Testis (tissue), 3 donors: ENCODE results near the gene EGFR. TPM values are rescaled to one million over a fixed set of nuclear protein-coding genes. Genes with fewer than 3 reads are reported as not detected.

ENCODE experiments used
- DNase-seq: peaks from one replicate; pipeline ENCODE4 v3.0.0-alpha.2; 2019
- H3K27ac ChIP-seq, 2 donors: fragments of 200-600 bp; sonication (generic); one replicate each; pipeline ENCODE4 v1.5.1; 2019
- H3K27me3 ChIP-seq: fragments of 200-600 bp; sonication (generic); one replicate; pipeline ENCODE4 v1.5.1; 2019
- H3K36me3 ChIP-seq: fragments of 200-600 bp; sonication (generic); one replicate; pipeline ENCODE4 v1.5.1; 2017; ENCODE audit warnings: low read depth; ENCODE audit errors: missing control alignments
- H3K4me1 ChIP-seq: fragments of 200-600 bp; sonication (generic); one replicate; pipeline ENCODE4 v1.5.1; 2019
- H3K4me3 ChIP-seq, 2 donors: fragments of 200-600 bp; sonication (generic); one replicate each; pipeline ENCODE4 v1.5.1; 2017 to 2019
- H3K9me3 ChIP-seq: fragments of 200-600 bp; sonication (generic); one replicate; pipeline ENCODE4 v1.5.1; 2017
- POLR2A ChIP-seq: fragments of 450-650 bp; IDR thresholded peaks from one replicate; pipeline ENCODE4 v1.6.1; 2017; ENCODE audit warnings: antibody characterized with exemption, mild to moderate bottlenecking, moderate library complexity
- WGBS, 2 donors: methylation state at CpG; one replicate each; pipeline ENCODE4 v1.1.5; 2018; 5-methylcytosine and 5-hydroxymethylcytosine counted together
- intact Hi-C: fragments of 100-400 bp; cut with DNase I; formaldehyde crosslinking; loops from one replicate; pipeline ENCODE4 v1.15.1; 2023; ENCODE audit warnings: low total_unique reads
- polyA plus RNA-seq: library from polyadenylated mRNA; stranded (reverse); fragments of 350-450 nt; fragmentation: Illumina TruSeq; extraction: RNeasy Lipid Tissue Mini Kit (QIAGEN cat#74804); gene quantifications from one replicate; pipeline ENCODE4 v1.2.3, GENCODE V29; 2014; ENCODE audit warnings: low read depth, low replicate concordance; ENCODE audit not compliant: insufficient read depth
- total RNA-seq, 2 donors: library from RNA; depleted of rRNA; stranded (reverse); fragments of >200 nt; gene quantifications; one replicate each; pipeline ENCODE4 v1.2.3, GENCODE V29; 2016
- TF ChIP-seq, protein P1 (sequence below), 3 experiments: fragments of 450-650 bp in 2 of 3; fragments of 200-600 bp in 1 of 3; sonication (generic) in 1 of 3; IDR thresholded peaks; one replicate each; pipeline ENCODE4 v1.5.1; 2016 to 2019; ENCODE audit warnings: antibody characterized with exemption in 3 of 3, mild to moderate bottlenecking in 2 of 3, moderate library complexity in 1 of 3

Gene EGFR
- total and polyA plus RNA-seq, 3 donors from 2014 or later: 11.0 to 45.0 (median 18.2) TPM

DNA sequence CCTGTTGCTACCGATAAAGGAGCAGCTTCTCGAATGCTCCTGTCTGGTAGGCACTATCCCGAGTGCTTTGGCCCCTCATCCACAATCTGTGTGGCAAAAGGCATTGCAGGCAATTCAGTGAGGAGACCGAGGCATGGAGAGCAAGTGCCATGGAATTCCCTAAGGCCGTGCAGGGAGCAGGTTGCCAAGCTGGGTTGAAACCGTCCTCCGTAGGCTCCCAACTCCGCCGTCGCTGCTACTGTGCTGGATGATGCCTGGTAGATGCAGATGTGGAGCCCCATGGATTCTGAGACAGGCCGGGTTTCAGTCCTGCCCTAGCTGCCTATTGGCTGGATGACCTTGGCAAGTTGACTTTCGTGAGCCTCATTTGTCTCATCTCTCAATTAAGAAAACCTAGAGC lies 85.3 kb downstream of the EGFR start:
- no peak overlapping the region for H3K27ac ChIP-seq
- 93 to 97% methylated on average over 10 to 12 of the region's 12 CpGs for WGBS, 2 donors
- H3K4me1 ChIP-seq: peaks cover 37% of the 10 kb centered on the region
- no peaks in the 10 kb centered on the region for H3K9me3 ChIP-seq
- H3K4me3 ChIP-seq: no peak overlapping the region
- intact Hi-C loops: no loop called here
- no peaks in the 10 kb centered on the region for H3K36me3 ChIP-seq
- no peaks in the 10 kb centered on the region for H3K27me3 ChIP-seq
- TF ChIP-seq, protein P1, sequence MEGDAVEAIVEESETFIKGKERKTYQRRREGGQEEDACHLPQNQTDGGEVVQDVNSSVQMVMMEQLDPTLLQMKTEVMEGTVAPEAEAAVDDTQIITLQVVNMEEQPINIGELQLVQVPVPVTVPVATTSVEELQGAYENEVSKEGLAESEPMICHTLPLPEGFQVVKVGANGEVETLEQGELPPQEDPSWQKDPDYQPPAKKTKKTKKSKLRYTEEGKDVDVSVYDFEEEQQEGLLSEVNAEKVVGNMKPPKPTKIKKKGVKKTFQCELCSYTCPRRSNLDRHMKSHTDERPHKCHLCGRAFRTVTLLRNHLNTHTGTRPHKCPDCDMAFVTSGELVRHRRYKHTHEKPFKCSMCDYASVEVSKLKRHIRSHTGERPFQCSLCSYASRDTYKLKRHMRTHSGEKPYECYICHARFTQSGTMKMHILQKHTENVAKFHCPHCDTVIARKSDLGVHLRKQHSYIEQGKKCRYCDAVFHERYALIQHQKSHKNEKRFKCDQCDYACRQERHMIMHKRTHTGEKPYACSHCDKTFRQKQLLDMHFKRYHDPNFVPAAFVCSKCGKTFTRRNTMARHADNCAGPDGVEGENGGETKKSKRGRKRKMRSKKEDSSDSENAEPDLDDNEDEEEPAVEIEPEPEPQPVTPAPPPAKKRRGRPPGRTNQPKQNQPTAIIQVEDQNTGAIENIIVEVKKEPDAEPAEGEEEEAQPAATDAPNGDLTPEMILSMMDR (IDR thresholded peaks at IDR 0.05): no peak
- no peak for TF ChIP-seq POLR2A
- DNase-seq: no peak

DNA sequence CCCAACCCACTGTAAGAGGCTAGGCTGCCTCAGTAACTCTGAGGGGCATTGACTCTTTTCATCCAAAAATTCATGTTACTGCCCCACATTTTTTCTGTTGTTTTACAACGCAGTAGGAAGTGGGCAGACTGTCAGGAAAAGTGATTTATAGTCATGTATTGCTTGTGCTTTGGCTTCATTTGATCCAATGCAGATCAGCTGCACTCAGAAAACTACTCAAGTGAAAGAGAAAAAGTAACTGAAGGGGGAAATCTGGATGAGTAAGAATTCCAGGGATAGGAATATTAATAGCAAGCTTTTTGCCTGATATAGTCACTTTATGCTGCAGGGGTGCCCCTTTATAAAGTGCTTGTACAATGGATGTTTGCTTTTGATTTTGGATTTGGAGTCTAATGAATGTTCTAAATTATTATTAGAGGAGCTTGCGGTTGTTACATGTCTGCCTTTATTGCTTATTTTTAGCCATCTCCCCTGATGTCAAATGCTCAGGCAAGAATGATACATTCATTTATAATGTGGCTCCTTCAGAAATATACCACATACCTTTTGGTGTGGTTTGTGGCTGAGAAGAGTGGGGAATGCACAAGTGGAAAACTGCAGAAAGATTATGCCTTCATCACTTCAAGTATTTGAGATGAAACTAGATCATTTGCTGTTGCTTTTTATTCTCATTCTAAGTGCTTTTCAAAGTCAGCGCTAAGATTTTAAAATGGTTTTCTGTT lies 86.1 kb downstream of the EGFR start:
- no peak for TF ChIP-seq POLR2A
- TF ChIP-seq, protein P1 (IDR thresholded peaks at IDR 0.05): no peak
- H3K27me3 ChIP-seq: no peaks in the 10 kb centered on the region
- no peak overlapping the region for H3K27ac ChIP-seq
- intact Hi-C loops: no loop called here
- no peak for DNase-seq
- no peaks in the 10 kb centered on the region for H3K9me3 ChIP-seq
- peaks cover 39% of the 10 kb centered on the region for H3K4me1 ChIP-seq
- no peaks in the 10 kb centered on the region for H3K36me3 ChIP-seq
- no peak overlapping the region for H3K4me3 ChIP-seq
- WGBS, 2 donors: 68 to 77% methylated on average over 3 of the region's 3 CpGs

DNA sequence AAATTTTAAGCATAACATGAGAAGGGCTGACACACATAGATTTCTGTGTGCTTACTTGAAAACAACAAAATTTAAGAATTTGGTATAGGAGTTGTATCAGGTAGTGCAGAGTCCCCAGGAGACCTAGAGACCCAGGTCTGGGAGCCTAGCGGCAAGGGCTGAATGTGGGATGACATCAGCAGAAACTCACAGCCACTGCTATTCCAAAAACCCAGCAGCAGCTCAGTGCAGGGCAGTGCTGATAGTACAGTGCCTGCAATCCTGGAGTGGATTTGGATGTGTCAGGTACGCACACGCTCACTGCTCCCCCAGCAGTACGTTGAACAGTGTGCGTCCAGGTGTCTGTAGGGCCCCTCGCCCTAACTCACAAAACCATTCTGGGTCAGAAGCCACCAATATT lies 87.1 kb downstream of the EGFR start:
- Histone ChIP-seq H3K27me3 (no peaks in the 10 kb centered on the region), H3K36me3 (no peaks in the 10 kb centered on the region), H3K4me3 (no peak overlapping the region), H3K9me3 (no peaks in the 10 kb centered on the region), H3K4me1 (peaks cover 35% of the 10 kb centered on the region), H3K27ac (no peak overlapping the region)
- intact Hi-C loops: no loop called here
- no peak for DNase-seq
- TF ChIP-seq POLR2A: no peak
- TF ChIP-seq, protein P1 (IDR thresholded peaks at IDR 0.05): no peak
- WGBS, 2 donors: 91 to 96% methylated on average over 6 of the region's 6 CpGs

DNA sequence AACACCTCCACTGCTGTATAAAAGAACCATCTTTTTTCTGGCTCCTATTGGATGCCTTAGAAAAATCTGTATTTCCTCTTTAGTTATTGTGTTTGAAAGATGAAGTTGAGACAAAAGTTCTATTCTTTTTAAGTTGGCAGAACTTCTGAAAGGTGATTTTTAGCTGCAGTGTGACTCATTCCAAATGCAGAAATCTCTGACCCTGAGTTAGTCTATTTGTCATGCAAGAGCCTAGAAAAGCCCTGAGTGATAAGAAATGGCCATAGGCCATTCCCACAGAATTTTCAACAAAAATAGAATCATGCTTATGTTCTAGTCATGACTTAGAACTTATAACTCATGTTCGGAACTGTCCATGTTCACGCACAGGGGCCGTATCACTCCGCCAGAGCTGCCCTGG lies 89.1 kb downstream of the EGFR start:
- Histone ChIP-seq H3K36me3 (no peaks in the 10 kb centered on the region), H3K4me1 (peaks cover 23% of the 10 kb centered on the region), H3K27me3 (no peaks in the 10 kb centered on the region), H3K9me3 (no peaks in the 10 kb centered on the region), H3K27ac (no peak overlapping the region), H3K4me3 (peak overlapping the region in 1 of 2 donors; percentile 8)
- DNase-seq: no peak
- intact Hi-C loops: no loop called here
- no peak for TF ChIP-seq POLR2A
- TF ChIP-seq, protein P1 (IDR thresholded peaks at IDR 0.05): no peak
- WGBS, 2 donors: 48 to 71% methylated on average over 4 of the region's 4 CpGs

DNA sequence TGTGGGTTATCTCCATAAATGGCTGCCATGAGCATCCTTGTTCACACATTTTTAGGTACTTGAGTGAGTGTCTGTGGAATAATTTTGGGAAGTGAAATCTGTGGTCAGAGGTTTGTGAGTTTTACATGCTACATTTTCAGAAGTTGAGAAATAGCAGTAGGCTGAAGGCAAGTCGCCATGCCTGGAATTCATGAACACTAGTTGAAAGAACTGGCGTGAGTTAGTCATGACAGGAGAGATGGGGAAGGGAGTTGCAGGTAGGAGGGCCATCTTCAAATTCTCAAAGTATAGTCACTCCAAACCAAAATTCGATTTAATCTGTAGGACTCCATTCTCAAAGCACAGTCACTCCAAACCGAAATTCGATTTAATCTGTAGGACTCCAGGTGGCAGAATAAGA lies 89.6 kb downstream of the EGFR start:
- 51 to 72% methylated on average over 5 of the region's 5 CpGs for WGBS, 2 donors
- H3K4me1 ChIP-seq: peaks cover 23% of the 10 kb centered on the region
- TF ChIP-seq, protein P1 (IDR thresholded peaks at IDR 0.05): no peak
- no peak for TF ChIP-seq POLR2A
- peak overlapping the region in 1 of 2 donors; percentile 8 for H3K4me3 ChIP-seq
- H3K36me3 ChIP-seq: no peaks in the 10 kb centered on the region
- H3K27ac ChIP-seq: no peak overlapping the region
- intact Hi-C loops: no loop called here
- no peaks in the 10 kb centered on the region for H3K9me3 ChIP-seq
- H3K27me3 ChIP-seq: no peaks in the 10 kb centered on the region
- DNase-seq: no peak
